ENCODE results near the gene MAST4. TPM values are rescaled to one million over a fixed set of nuclear protein-coding genes. Genes with fewer than 3 reads are reported as not detected.

The MAST4 gene
- total RNA-seq, 1 experiment from 2014 or later: 6.8 TPM

- DNase-seq (ENCODE audit: low read depth): no peak
Measured at GRCh38 chr5:66841264-66841663, 245.1 kb downstream of the MAST4 start.

DNA sequence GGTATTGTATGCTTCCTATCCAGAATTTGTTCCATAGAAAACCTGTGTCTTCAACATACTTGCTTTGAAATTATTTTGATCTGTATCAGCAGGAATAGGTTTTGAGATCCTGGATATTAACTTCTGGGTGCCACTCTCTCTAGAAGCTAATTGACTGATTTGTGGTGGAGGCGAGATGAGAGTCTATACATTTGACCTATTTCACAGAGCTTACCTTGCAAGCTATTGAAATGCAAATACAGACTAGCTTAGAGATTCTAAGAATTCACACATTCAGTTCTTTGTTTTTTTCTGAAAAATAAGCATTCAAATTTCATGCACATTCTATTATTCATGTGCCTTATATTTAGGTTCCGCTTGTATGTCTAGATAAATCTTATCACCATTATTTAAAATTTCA lies 246.3 kb downstream of the MAST4 start:
- DNase-seq (ENCODE audit: low read depth): no peak

- DNase-seq (ENCODE audit: low read depth): no peak
Measured at GRCh38 chr5:66843065-66843464, 246.9 kb downstream of the MAST4 start.

GRCh38 chr5:66848749-66849641 lies 252.8 kb downstream of the MAST4 start:
- no peak for DNase-seq (ENCODE audit: low read depth)

- peak; percentile 34 for DNase-seq (ENCODE audit: low read depth)
Measured at GRCh38 chr5:66849803-66850202, 253.6 kb downstream of the MAST4 start.

GRCh38 chr5:66850354-66851075 lies 254.3 kb downstream of the MAST4 start:
- DNase-seq (ENCODE audit: low read depth): no peak

GRCh38 chr5:66851306-66851705 lies 255.1 kb downstream of the MAST4 start:
- peak; percentile 19 for DNase-seq (ENCODE audit: low read depth)

GRCh38 chr5:66854416-66854815 lies 258.2 kb downstream of the MAST4 start:
- no peak for DNase-seq (ENCODE audit: low read depth)

- DNase-seq (ENCODE audit: low read depth): no peak
Measured at GRCh38 chr5:66856041-66856805, 260.0 kb downstream of the MAST4 start.

DNA sequence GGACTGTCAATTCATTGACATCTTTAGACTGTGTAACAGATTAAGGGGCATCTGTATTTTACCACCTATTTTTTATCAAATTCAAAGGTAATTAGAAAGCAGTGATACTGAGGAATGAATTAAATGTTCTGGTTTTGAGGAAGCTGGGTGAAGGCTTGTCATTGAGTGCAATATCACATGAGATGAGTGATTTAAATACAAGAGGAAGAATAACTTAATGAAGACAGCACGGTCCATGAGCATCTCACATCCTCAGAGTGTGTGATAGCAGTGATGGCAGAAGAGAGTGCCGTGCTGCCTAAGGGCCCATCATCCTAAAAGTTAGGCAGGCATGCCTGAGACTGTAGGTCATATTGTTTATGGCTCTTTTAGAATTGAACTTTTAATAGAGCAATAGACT lies 263.3 kb downstream of the MAST4 start:
- DNase-seq (ENCODE audit: low read depth): no peak

DNA sequence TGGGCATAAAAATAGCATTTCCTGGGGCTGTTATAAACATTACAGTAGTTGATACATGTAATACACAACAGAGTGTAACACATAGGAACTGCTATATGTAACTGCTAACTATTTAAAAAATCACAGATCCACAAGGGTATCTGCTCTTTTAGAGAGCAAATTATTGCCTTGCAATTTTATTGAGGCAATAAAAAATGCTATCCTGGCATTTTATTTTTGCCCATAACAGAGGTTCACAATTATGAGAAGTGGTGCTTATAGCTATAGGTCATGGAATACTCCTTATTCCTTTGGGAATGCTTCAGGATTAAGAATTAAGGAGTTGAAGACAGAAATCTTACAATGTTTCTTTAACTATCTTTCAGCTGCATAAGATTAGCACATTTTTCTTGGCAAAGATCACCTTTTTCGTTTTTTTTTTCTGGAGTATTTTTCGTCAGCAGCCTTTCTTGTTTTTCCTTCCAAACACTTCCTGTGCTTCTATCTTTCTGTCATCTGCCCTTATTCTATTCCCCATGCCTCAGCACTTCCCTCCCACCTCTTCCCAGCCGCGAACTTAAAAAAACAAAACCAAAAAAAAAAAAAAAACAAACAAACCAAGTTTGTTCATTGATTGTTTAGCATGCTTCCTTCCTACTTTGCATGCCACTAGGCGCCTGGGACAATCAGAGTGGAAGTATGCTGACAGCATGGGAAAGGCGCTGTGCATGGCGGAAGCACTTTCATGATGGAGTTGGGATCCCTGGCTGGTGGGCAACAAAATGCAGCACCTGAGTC lies 264.2 kb downstream of the MAST4 start:
- no peak for DNase-seq (ENCODE audit: low read depth)

GRCh38 chr5:66861402-66861801 lies 265.2 kb downstream of the MAST4 start:
- peak; percentile 5 for DNase-seq (ENCODE audit: low read depth)

DNA sequence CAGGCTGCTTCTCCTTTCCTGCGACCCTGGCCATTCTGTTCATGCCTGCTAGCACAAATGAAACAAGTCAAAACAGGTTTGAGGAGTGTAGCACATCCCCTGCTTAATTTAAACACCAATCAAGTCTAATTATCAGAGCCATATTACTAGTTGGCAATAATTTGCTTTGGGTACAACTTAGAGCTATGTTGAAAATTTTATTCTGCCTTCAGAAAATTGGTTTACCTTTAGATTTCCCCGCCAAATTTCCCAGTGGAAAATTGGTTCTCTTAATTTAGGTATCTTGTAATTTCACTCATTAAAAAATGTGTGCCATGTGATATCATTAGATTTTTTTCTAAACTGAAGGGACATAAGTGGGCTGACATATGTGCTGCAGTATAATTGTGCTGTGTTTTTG lies 265.8 kb downstream of the MAST4 start:
- DNase-seq (ENCODE audit: low read depth): no peak

DNA sequence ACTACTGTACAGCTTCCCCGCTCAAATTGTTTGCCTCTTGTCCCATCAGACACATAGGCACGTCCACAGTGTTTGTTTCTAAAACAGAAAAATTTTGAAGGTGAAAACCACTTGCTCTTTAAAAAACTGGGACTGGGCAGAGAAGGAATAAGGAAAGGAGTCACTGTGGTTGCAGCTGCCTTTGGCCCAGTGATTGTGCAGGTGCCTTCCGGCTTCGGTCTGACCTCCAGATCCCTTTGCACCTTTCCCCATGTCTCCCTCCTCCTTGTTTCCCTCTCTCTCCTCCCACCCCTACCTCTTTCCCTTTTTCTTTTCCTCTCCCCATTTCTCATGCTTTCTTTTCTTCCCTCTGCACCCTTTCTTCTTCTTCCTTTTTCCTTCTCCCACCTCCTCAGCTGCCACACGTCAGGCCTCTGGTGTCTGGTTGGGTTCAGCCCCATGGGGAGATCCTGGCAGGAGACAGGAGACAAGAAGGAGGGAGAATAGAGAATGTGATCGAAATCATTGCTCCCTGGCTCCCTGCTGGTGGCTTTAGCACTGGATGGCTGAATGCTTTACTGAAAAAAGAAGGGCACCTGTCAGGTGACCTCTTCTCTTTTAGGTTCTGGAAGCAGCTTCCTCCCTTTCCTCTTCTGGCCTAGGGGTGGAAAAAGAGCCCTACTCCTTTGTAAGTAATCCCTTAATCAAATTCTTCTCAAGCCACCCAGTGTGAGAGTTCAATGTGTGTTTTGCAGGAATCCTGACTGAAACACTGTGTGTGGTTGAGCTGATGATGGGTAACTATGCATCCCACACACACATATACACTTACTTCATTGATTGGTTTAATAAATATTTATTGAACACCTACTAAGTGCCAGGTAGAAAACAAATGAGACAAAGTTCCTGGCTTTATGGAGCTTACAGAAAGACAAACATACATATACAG lies 267.3 kb downstream of the MAST4 start:
- DNase-seq (ENCODE audit: low read depth): no peak

DNA sequence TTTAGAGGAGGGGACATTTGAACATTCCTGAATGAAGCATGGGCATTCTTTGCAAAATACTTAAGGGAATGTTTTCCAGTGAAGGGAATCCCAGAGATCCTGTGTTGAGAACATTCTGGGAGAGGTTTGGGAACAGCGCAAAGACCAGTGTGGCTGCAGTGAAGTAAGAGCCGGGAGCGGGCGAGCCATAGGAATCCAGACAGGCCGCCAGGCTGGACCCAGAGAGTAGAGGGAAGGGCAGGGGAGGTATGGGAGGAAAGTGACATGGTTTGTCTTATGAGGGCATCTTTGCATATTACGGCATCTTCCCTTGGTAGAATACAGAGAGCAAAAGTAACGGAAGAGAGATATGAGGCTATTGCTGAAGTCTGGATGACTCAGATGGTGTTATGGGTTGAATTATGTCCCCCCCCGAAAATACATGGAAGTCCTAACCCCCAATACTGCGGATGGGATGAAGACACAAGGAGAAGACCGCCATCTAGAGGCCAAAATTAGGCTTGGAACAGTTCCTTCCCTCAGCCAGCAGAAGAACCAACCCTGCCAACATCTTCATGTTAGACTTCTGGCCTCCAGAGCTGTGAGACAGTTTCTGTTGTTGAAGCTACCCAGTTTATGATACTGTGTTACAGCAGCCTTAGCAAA lies 268.2 kb downstream of the MAST4 start:
- peak; percentile 24 for DNase-seq (ENCODE audit: low read depth)

GRCh38 chr5:66867618-66868322 lies 271.6 kb downstream of the MAST4 start:
- DNase-seq (ENCODE audit: low read depth): no peak

- DNase-seq (ENCODE audit: low read depth): no peak
Measured at GRCh38 chr5:66869347-66869746, 273.2 kb downstream of the MAST4 start.

- no peak for DNase-seq (ENCODE audit: low read depth)
Measured at GRCh38 chr5:66870708-66871107, 274.5 kb downstream of the MAST4 start.

DNA sequence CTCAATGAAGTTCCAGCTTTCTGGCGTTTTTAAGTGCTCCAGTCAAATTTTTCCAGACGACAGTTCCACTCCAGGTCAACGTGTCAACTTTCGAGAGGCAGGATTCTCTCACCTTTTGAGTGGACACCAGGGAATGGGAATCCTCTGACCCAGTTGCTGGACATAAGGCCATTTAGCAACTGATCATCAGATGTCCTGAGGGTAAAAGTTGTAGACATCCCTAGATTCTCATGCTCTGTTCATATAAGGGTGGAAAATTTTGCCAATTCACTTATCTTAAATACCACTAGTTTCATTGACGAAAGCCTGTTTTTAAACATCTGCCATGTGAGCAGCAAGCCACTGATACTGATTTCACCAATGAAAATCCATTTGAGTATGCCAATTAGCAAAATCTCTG lies 275.5 kb downstream of the MAST4 start:
- no peak for DNase-seq (ENCODE audit: low read depth)
